Measurements from ENCODE around the gene RSPH9. TPM values are rescaled to one million over a fixed set of nuclear protein-coding genes. Genes with fewer than 3 reads are reported as not detected.

RSPH9 gene
- total RNA-seq, 1 experiment from 2014 or later = not detected

DNA sequence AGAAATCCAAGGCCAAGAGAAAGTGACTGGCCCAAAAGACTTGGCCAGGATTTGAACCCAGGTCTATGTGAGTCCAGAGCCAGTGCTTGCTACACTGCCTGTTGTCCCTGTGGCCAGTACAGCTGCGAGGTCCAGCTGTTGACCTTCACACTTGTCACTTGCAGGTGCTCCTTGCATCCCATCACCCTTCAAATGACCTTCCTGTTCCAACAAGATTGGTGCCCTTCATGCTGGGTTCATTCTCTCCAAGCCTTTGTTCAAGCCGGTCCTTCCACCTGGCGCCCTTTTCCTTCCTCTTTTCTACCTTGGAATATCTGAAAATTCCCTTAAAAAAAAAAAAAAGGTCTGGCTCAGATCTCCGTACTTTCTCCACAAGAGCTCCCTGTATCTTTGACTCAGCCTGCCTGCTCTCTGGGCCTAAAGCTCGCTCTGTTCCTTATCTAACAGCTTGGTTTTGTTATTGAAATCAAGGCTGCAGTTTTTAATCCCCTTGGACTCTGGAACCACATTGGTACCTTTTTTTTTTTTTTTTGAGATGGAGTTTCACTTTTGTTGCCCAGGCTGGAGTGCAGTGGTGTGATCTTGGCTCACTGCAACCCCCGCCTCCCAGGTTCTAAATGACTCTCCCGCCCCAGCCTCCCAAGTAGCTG, 64.9 kb downstream of the RSPH9 start:
- H3K27me3 ChIP-seq (replicated peaks) = 0 out of 2 replicates have a peak, but pooled peaks cover 3% of the 10 kb centered on the region
- H3K4me1 ChIP-seq (replicated peaks) = peaks cover 46% of the 10 kb centered on the region
- no peaks in the 10 kb centered on the region for H3K9me3 ChIP-seq (replicated peaks)
- H3K27ac ChIP-seq = no peak overlapping the region
- DNase-seq (ENCODE audit: low read depth in 1 of 2, low spot score in 2 of 2) = no peak
- H3K36me3 ChIP-seq = no peaks in the 10 kb centered on the region
- no peak overlapping the region for H3K4me3 ChIP-seq

DNA sequence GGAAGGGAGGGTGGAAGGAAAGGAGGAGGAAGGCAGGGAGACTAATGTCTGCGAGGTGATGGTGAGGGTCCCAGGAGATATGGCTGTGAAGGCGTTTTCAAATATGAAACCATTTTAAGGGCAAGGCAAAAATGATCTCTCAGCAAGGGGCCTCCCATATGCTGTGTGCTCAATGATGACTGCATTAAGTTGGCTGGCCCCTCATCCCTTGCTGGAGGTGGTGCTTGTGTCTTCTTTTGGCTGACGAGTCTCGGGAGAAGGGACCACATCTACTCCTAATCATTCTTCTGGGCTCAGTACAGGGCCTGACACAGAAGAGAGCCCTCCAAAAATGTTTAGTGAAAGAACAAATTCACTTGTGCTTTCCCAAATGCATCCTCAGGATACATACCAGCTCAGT, 65.7 kb downstream of the RSPH9 start:
- Histone ChIP-seq H3K9me3 (replicated peaks) (no peaks in the 10 kb centered on the region), H3K4me1 (replicated peaks) (peaks cover 40% of the 10 kb centered on the region), H3K27me3 (replicated peaks) (0 out of 2 replicates have a peak, but pooled peaks cover 7% of the 10 kb centered on the region), H3K4me3 (no peak overlapping the region), H3K27ac (no peak overlapping the region), H3K36me3 (no peaks in the 10 kb centered on the region)
- no peak for DNase-seq (ENCODE audit: low read depth in 1 of 2, low spot score in 2 of 2)

DNA sequence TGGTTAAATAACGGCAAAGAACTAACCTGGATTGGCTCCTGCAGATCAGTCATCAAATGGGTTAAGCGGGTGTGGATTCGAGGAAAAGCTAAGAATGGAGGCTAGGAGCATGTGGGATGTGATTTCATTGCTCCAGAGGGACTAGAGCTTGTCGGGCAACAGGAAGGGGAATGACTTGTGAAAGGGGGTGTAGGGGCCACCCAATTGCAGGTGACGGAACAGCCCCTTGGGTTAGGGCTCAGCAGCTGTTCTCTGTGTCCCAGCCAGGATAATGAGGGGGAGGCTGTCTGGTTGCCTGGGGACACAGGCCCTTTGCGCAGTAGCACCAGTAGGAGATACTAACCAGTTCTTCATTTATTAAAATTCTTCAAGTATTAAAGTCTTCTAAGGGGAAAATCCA, 67.7 kb downstream of the RSPH9 start:
- Histone ChIP-seq H3K36me3 (no peaks in the 10 kb centered on the region), H3K4me1 (replicated peaks) (peaks cover 19% of the 10 kb centered on the region), H3K9me3 (replicated peaks) (no peaks in the 10 kb centered on the region), H3K27me3 (replicated peaks) (0 out of 2 replicates have a peak, but pooled peaks cover 7% of the 10 kb centered on the region), H3K4me3 (no peak overlapping the region), H3K27ac (no peak overlapping the region)
- DNase-seq (ENCODE audit: low read depth in 1 of 2, low spot score in 2 of 2) = no peak

GRCh38 chr6:43713643-43714310, 68.9 kb downstream of the RSPH9 start:
- H3K4me1 ChIP-seq (replicated peaks) = peaks cover 13% of the 10 kb centered on the region
- no peaks in the 10 kb centered on the region for H3K36me3 ChIP-seq
- no peak for DNase-seq (ENCODE audit: low read depth in 1 of 2, low spot score in 2 of 2)
- H3K4me3 ChIP-seq = no peak overlapping the region
- H3K27me3 ChIP-seq (replicated peaks) = 0 out of 2 replicates have a peak, but pooled peaks cover 7% of the 10 kb centered on the region
- H3K27ac ChIP-seq = no peak overlapping the region
- no peaks in the 10 kb centered on the region for H3K9me3 ChIP-seq (replicated peaks)

DNA sequence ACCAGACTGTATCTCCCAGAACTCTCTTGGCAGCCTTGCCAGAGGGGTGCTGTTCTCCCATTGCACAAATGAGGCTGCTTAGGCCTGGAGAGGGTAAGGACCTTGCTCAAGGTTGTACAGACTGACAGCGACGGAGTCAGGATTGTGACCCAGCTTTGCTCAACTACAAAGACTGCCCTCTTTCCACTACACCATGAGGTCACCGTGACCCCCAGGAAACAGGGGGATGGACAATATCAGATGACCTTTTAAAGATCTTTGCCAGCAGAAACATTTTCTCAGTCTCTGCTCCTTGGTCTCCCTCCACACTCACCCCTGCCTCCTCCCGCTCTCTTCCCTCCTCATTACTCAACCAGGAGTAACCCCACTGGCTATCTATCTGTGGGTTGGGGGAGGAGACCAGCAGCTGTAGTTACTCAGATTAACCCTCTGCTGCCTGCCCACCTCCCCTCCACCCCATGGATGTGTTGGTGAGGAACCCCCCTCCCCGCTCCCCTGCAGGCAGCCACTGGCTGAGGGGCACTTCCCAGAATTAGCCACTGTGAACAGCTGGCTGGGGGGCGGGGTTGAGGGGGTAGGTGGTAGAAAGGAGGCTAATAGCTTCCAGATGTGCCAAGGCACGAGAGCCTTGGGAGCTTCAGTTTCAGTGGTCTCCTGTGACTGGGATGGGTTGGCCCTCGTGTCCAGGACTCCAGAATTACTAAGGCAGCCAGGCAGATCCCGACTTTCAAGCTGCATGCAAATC, 69.6 kb downstream of the RSPH9 start:
- Histone ChIP-seq H3K4me3 (no peak overlapping the region), H3K9me3 (replicated peaks) (no peaks in the 10 kb centered on the region), H3K36me3 (no peaks in the 10 kb centered on the region), H3K27ac (no peak overlapping the region), H3K4me1 (replicated peaks) (peaks cover 10% of the 10 kb centered on the region), H3K27me3 (replicated peaks) (0 out of 2 replicates have a peak, but pooled peaks cover 7% of the 10 kb centered on the region)
- no peak for DNase-seq (ENCODE audit: low read depth in 1 of 2, low spot score in 2 of 2)

DNA sequence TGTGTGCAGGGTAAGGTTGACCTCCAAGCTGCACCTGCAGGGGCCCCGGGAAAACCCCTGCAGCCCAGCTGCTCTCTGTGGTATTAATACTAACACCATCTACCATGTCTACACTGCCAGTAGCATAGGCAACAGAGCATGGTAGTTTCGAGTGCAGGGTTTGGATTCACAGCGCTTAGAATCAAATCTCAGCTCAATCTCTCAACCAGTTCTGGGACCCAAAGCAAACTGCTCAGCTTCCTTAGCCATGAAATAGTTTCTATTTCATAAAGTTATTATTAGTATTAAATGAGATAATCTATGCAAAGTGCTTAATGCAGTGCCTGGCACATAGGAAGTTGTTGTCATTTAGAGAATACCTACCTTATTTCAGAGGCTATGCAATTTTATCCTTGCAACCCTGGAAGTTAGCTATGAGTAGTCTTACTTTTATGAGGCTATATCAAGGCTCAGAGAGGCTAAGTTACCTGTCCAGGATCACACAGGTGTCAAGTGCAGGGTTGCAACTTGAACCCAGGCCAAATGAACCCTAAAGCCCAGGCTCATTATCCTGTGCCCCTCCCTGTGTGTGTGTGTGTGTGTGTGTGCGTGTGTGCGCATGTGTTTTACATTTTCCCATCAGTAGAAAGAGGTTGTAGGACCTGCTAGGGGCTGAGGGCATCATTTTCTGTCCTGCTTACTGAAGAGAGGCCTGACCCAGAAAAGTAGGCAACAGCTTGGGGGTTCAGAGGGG, 70.4 kb downstream of the RSPH9 start:
- Histone ChIP-seq H3K27ac (no peak overlapping the region), H3K9me3 (replicated peaks) (no peaks in the 10 kb centered on the region), H3K4me1 (replicated peaks) (peaks cover 8% of the 10 kb centered on the region)

GRCh38 chr6:43716099-43716498, 71.3 kb downstream of the RSPH9 start:
- Histone ChIP-seq H3K4me3 (no peak overlapping the region), H3K4me1 (replicated peaks) (peaks cover 8% of the 10 kb centered on the region), H3K9me3 (replicated peaks) (no peaks in the 10 kb centered on the region), H3K36me3 (no peaks in the 10 kb centered on the region), H3K27ac (no peak overlapping the region), H3K27me3 (replicated peaks) (0 out of 2 replicates have a peak, but pooled peaks cover 7% of the 10 kb centered on the region)
- no peak for DNase-seq (ENCODE audit: low read depth in 1 of 2, low spot score in 2 of 2)

More for the DNA sequence above, 70.4 kb downstream of the RSPH9 start:
- no peak for DNase-seq (ENCODE audit: low read depth in 1 of 2, low spot score in 2 of 2)
- H3K27me3 ChIP-seq (replicated peaks) = 0 out of 2 replicates have a peak, but pooled peaks cover 7% of the 10 kb centered on the region
- H3K4me3 ChIP-seq = no peak overlapping the region
- no peaks in the 10 kb centered on the region for H3K36me3 ChIP-seq

DNA sequence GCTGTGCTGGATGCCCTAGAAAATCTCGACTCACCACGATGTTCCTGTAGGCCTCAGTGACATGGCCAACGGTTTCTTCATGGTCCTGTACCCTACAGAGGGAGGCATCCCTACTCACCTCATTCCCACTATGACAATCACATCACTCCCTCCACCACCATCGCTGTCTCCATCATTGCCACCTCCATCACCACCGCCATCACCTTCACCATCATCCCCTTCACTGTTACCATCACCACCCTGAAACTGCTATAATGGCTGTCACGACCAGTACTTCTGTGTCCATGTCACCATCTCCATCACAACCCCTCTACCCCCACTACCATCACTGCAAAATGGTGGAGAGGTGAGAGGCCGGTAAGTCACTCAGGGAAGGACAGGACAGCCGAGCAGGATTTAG, 72.6 kb downstream of the RSPH9 start:
- Histone ChIP-seq H3K4me3 (no peak overlapping the region), H3K27ac (no peak overlapping the region), H3K9me3 (replicated peaks) (no peaks in the 10 kb centered on the region), H3K36me3 (no peaks in the 10 kb centered on the region), H3K4me1 (replicated peaks) (peaks cover 8% of the 10 kb centered on the region), H3K27me3 (replicated peaks) (0 out of 2 replicates have a peak, but pooled peaks cover 10% of the 10 kb centered on the region)
- no peak for DNase-seq (ENCODE audit: low read depth in 1 of 2, low spot score in 2 of 2)

GRCh38 chr6:43717822-43718221, 73.0 kb downstream of the RSPH9 start:
- no peaks in the 10 kb centered on the region for H3K9me3 ChIP-seq (replicated peaks)
- H3K27ac ChIP-seq = no peak overlapping the region
- H3K4me3 ChIP-seq = no peak overlapping the region
- peaks cover 8% of the 10 kb centered on the region for H3K4me1 ChIP-seq (replicated peaks)
- no peak for DNase-seq (ENCODE audit: low read depth in 1 of 2, low spot score in 2 of 2)
- H3K36me3 ChIP-seq = no peaks in the 10 kb centered on the region
- 0 out of 2 replicates have a peak, but pooled peaks cover 10% of the 10 kb centered on the region for H3K27me3 ChIP-seq (replicated peaks)

GRCh38 chr6:43718387-43719105, 73.7 kb downstream of the RSPH9 start:
- peaks cover 8% of the 10 kb centered on the region for H3K4me1 ChIP-seq (replicated peaks)

GRCh38 chr6:43719511-43719910, 74.7 kb downstream of the RSPH9 start:
- peaks cover 13% of the 10 kb centered on the region for H3K4me1 ChIP-seq (replicated peaks)
- H3K27me3 ChIP-seq (replicated peaks) = 0 out of 2 replicates have a peak, but pooled peaks cover 10% of the 10 kb centered on the region
- no peaks in the 10 kb centered on the region for H3K36me3 ChIP-seq
- no peak overlapping the region for H3K27ac ChIP-seq
- H3K4me3 ChIP-seq = no peak overlapping the region
- no peak for DNase-seq (ENCODE audit: low read depth in 1 of 2, low spot score in 2 of 2)
- H3K9me3 ChIP-seq (replicated peaks) = no peaks in the 10 kb centered on the region

More at GRCh38 chr6:43718387-43719105, 73.7 kb downstream of the RSPH9 start:
- Histone ChIP-seq H3K9me3 (replicated peaks) (no peaks in the 10 kb centered on the region), H3K27me3 (replicated peaks) (0 out of 2 replicates have a peak, but pooled peaks cover 10% of the 10 kb centered on the region), H3K36me3 (no peaks in the 10 kb centered on the region), H3K4me3 (no peak overlapping the region), H3K27ac (no peak overlapping the region)
- no peak for DNase-seq (ENCODE audit: low read depth in 1 of 2, low spot score in 2 of 2)

GRCh38 chr6:43720999-43721398, 76.2 kb downstream of the RSPH9 start:
- DNase-seq (ENCODE audit: low read depth in 1 of 2, low spot score in 2 of 2) = no peak
- 0 out of 2 replicates have a peak, but pooled peaks cover 3% of the 10 kb centered on the region for H3K27me3 ChIP-seq (replicated peaks)
- H3K4me3 ChIP-seq = no peak overlapping the region
- H3K27ac ChIP-seq = no peak overlapping the region
- no peaks in the 10 kb centered on the region for H3K36me3 ChIP-seq
- H3K4me1 ChIP-seq (replicated peaks) = peaks cover 25% of the 10 kb centered on the region
- H3K9me3 ChIP-seq (replicated peaks) = no peaks in the 10 kb centered on the region

All from SJSA1 (cell line).